Ishikawa (cell line): ENCODE data around the gene DST.

Experiments used
- CEBPB ChIP-seq: IDR thresholded peaks from 2 replicates; pipeline ENCODE4 v1.6.1; 2012
- CREB1 ChIP-seq: IDR thresholded peaks from 2 replicates; pipeline ENCODE4 v1.6.1; 2012; ENCODE audit warnings: low read depth
- EGR1 ChIP-seq: IDR thresholded peaks from 2 replicates; pipeline ENCODE4 v1.6.1; 2012
- FOXM1 ChIP-seq: IDR thresholded peaks from 2 replicates; pipeline ENCODE4 v1.6.1; 2012; ENCODE audit warnings: low read depth, borderline replicate concordance
- RAD21 ChIP-seq: IDR thresholded peaks from 2 replicates; pipeline ENCODE4 v1.6.1; 2012; ENCODE audit warnings: low read depth
- REST ChIP-seq: IDR thresholded peaks from 2 replicates; pipeline ENCODE4 v1.6.1; 2012; ENCODE audit warnings: low read depth, mild to moderate bottlenecking
- TAF1 ChIP-seq: IDR thresholded peaks from 2 replicates; pipeline ENCODE4 v1.6.1; 2012; ENCODE audit warnings: low read depth, mild to moderate bottlenecking
- USF1 ChIP-seq: IDR thresholded peaks from 2 replicates; pipeline ENCODE4 v1.6.1; 2012
- YY1 ChIP-seq: IDR thresholded peaks from 2 replicates; pipeline ENCODE4 v1.6.1; 2012; ENCODE audit warnings: low read depth
- ZBTB7A ChIP-seq: IDR thresholded peaks from 2 replicates; pipeline ENCODE4 v1.6.1; 2012; ENCODE audit warnings: low read depth

GRCh38 chr6:56536536-56536935, 106.2 kb downstream of the DST start:
- TF ChIP-seq RAD21 (no peak), USF1 (no peak), YY1 (no peak), REST (no peak), CREB1 (no peak), TAF1 (no peak), FOXM1 (no peak), EGR1 (no peak), ZBTB7A (no peak), CEBPB (no peak)
